Activated CD8-positive, alpha-beta T cell treated with anti-CD3 and anti-CD28 coated beads for 36 hours (primary cell): ENCODE data around the gene PPP1R14C. TPM values are rescaled to one million over a fixed set of nuclear protein-coding genes. Genes with fewer than 3 reads are reported as not detected.

ENCODE experiments used
- ATAC-seq: fragments of 200-7000 bp; cut with Tn5 transposase; one replicate; pipeline ENCODE4 v1.10.0; 2021; ENCODE audit warnings: mild to moderate bottlenecking, moderate library complexity
- CTCF ChIA-PET: fragments of 350-600 bp; sonication (Branson Sonifier 250); formaldehyde crosslinking; loops from one replicate; lab custom pipeline; 2021; ENCODE audit warnings: antibody characterized with exemption; lab: Charles Lee
- POLR2A ChIA-PET: fragments of 350-600 bp; sonication (Branson Sonifier 250); formaldehyde crosslinking; loops from one replicate; lab custom pipeline; 2021; ENCODE audit warnings: antibody characterized with exemption; lab: Charles Lee
- DNase-seq: peaks from one replicate; pipeline ENCODE4 v3.0.0-alpha.2; 2020
- H3K27ac Mint-ChIP-seq: one replicate; pipeline ENCODE4 v1.8.0; 2021; ENCODE audit warnings: mild to moderate bottlenecking, mixed read lengths
- H3K27me3 Mint-ChIP-seq: one replicate; pipeline ENCODE4 v1.8.0; 2021; ENCODE audit warnings: mixed read lengths
- H3K36me3 Mint-ChIP-seq: one replicate; pipeline ENCODE4 v1.8.0; 2021; ENCODE audit warnings: low read depth, mixed read lengths
- H3K4me1 Mint-ChIP-seq: one replicate; pipeline ENCODE4 v1.8.0; 2021; ENCODE audit warnings: low read depth, mixed read lengths
- H3K4me3 Mint-ChIP-seq: one replicate; pipeline ENCODE4 v1.8.0; 2021; ENCODE audit warnings: mild to moderate bottlenecking, moderate library complexity, mixed read lengths
- H3K9me3 Mint-ChIP-seq: one replicate; pipeline ENCODE4 v1.8.0; 2021; ENCODE audit warnings: mixed read lengths
- CTCF ChIP-seq: fragments of 200-600 bp; IDR thresholded peaks from one replicate; pipeline ENCODE4 v1.8.0; 2022; ENCODE audit warnings: antibody characterized with exemption, mild to moderate bottlenecking
- intact Hi-C: fragments of 100-400 bp; cut with micrococcal nuclease; formaldehyde crosslinking; loops from one replicate; pipeline ENCODE4 v1.10.0; 2022
- total RNA-seq, 2 experiments: library from RNA; stranded (reverse); gene quantifications; one replicate each; pipeline ENCODE4 v1.2.3, GENCODE V29; 2021

PPP1R14C gene
- total RNA-seq, 2 experiments from 2014 or later: 0.65 to 0.86 TPM

- no peak for DNase-seq
- Mint-ChIP-seq H3K9me3 (peaks cover 6% of the 10 kb centered on the region), H3K4me3 (no peak overlapping the region), H3K36me3 (no peaks in the 10 kb centered on the region), H3K27ac (no peak overlapping the region), H3K27me3 (peaks cover 5% of the 10 kb centered on the region), H3K4me1 (peaks cover 2% of the 10 kb centered on the region)
- ChIA-PET CTCF (interaction anchor here (0.7 kb wide), 1 partner anchor 141 kb away, joined by 3 read pairs; no protein-coding TSS in a partner anchor), POLR2A (no interaction called here)
- peak; percentile 30 for ATAC-seq
- intact Hi-C loops: no loop called here
- no peak for TF ChIP-seq CTCF
Observed at GRCh38 chr6:150293423-150294173, 150.8 kb downstream of the PPP1R14C start.

- POLR2A ChIA-PET: no interaction called here
- TF ChIP-seq CTCF: no peak
- CTCF ChIA-PET: no interaction called here
- DNase-seq (no peak), ATAC-seq (no peak)
- Mint-ChIP-seq H3K27me3 (peaks cover 9% of the 10 kb centered on the region), H3K27ac (no peak overlapping the region), H3K36me3 (no peaks in the 10 kb centered on the region), H3K4me3 (no peak overlapping the region), H3K4me1 (peaks cover 6% of the 10 kb centered on the region), H3K9me3 (peaks cover 6% of the 10 kb centered on the region)
- intact Hi-C loops: no loop called here
Observed at GRCh38 chr6:150296890-150297289, 154.0 kb downstream of the PPP1R14C start.

- intact Hi-C loops: no loop called here
- no peaks in the 10 kb centered on the region for H3K36me3 Mint-ChIP-seq
- peaks cover 12% of the 10 kb centered on the region for H3K4me1 Mint-ChIP-seq
- TF ChIP-seq CTCF: no peak
- H3K27me3 Mint-ChIP-seq: peaks cover 9% of the 10 kb centered on the region
- DNase-seq: no peak
- peaks cover 6% of the 10 kb centered on the region for H3K9me3 Mint-ChIP-seq
- H3K4me3 Mint-ChIP-seq: no peak overlapping the region
- ChIA-PET CTCF (no interaction called here), POLR2A (no interaction called here)
- H3K27ac Mint-ChIP-seq: no peak overlapping the region
- no peak for ATAC-seq
Observed at GRCh38 chr6:150297327-150298029, 154.6 kb downstream of the PPP1R14C start.

GRCh38 chr6:150298030-150298380 is 155.2 kb downstream of the PPP1R14C start:
- intact Hi-C loops: no loop called here
- no peaks in the 10 kb centered on the region for H3K36me3 Mint-ChIP-seq
- peaks cover 9% of the 10 kb centered on the region for H3K27me3 Mint-ChIP-seq
- H3K27ac Mint-ChIP-seq: no peak overlapping the region
- DNase-seq (no peak), ATAC-seq (no peak)
- H3K9me3 Mint-ChIP-seq: peaks cover 6% of the 10 kb centered on the region
- H3K4me1 Mint-ChIP-seq: peaks cover 15% of the 10 kb centered on the region
- no peak overlapping the region for H3K4me3 Mint-ChIP-seq
- POLR2A ChIA-PET: no interaction called here
- no peak for TF ChIP-seq CTCF
- CTCF ChIA-PET: interaction anchor here (1.2 kb wide), 1 partner anchor 11 kb away, joined by 3 read pairs; no protein-coding TSS in a partner anchor

- Mint-ChIP-seq H3K4me1 (peaks cover 15% of the 10 kb centered on the region), H3K36me3 (no peaks in the 10 kb centered on the region), H3K27me3 (peaks cover 9% of the 10 kb centered on the region), H3K4me3 (no peak overlapping the region), H3K27ac (no peak overlapping the region), H3K9me3 (peaks cover 6% of the 10 kb centered on the region)
- DNase-seq (no peak), ATAC-seq (no peak)
- intact Hi-C loops: no loop called here
- no peak for TF ChIP-seq CTCF
- ChIA-PET CTCF (interaction anchor here (1.2 to 1.4 kb wide), 3 partner anchors 12 to 218 kb away, joined by 3 read pairs; no protein-coding TSS in a partner anchor), POLR2A (no interaction called here)
Observed at GRCh38 chr6:150298676-150299075, 155.8 kb downstream of the PPP1R14C start.
